GM12878 (cell line): ENCODE data around the gene IL32. TPM values are rescaled to one million over a fixed set of nuclear protein-coding genes. Genes with fewer than 3 reads are reported as not detected.

Source experiments
- ATAC-seq: fragments of 200-7000 bp; cut with Tn5 transposase; 3 replicates; pipeline ENCODE4 v1.9.1; 2020; ENCODE audit warnings: mild to moderate bottlenecking, moderate library complexity
- BruUV-seq: library from RNA; stranded (reverse); fragments of 400-500 nt; replicated peaks from 2 replicates; lab custom pipeline; 2021; lab: Mats Ljungman, UMichigan
- CTCF ChIA-PET: fragments of 300-600 bp; sonication (Branson Sonifier 250); formaldehyde crosslinking; extraction: SDS; loops from one replicate; lab custom pipeline; 2021; ENCODE audit warnings: inconsistent platforms; lab: Yijun Ruan, JAX
- POLR2A ChIA-PET: fragments of 350-600 bp; formaldehyde crosslinking; extraction: SDS; loops from one replicate; lab custom pipeline; 2021; ENCODE audit warnings: inconsistent platforms; lab: Charles Lee
- RAD21 ChIA-PET: fragments of 300-600 bp; sonication (Branson Sonifier 250); formaldehyde crosslinking; loops from one replicate; lab custom pipeline; 2023; ENCODE audit warnings: antibody characterized with exemption; ENCODE audit not compliant: unreplicated experiment; lab: Charles Lee
- SMC1A ChIA-PET: fragments of 300-600 bp; sonication (Branson Sonifier 250); formaldehyde crosslinking; loops from one replicate; lab custom pipeline; 2023; ENCODE audit not compliant: unreplicated experiment, uncharacterized antibody; lab: Charles Lee
- DNase-seq: peaks from one replicate; pipeline ENCODE4 v3.0.0-alpha.2; 2011; ENCODE audit warnings: low read depth, low spot score
- FAIRE-seq: peaks from 3 replicates; lab custom pipeline; 2011; peaks lifted over from hg19 to GRCh38; lab: Jason Lieb, UNC
- H2AFZ ChIP-seq: 2 replicates; pipeline ENCODE4 v1.6.0; 2011; ENCODE audit warnings: low read depth, low read length, control low read depth; ENCODE audit not compliant: control insufficient read depth
- H3K27ac ChIP-seq: 2 replicates; pipeline ENCODE4 v1.5.1; 2011; ENCODE audit warnings: control low read depth; ENCODE audit not compliant: control insufficient read depth, insufficient read depth
- H3K27me3 ChIP-seq, 2 experiments: replicated peaks in 1 of 2; 2 replicates each; pipeline versions ENCODE4 v1.6.0 to v1.6.1; 2011; ENCODE audit warnings: low read length in 1 of 2; ENCODE audit not compliant: control insufficient read depth in 2 of 2, insufficient read depth in 2 of 2
- H3K36me3 ChIP-seq, 2 experiments: 2 replicates each; pipeline ENCODE4 v1.5.1; 2011; ENCODE audit warnings: low read length in 1 of 2; ENCODE audit not compliant: control insufficient read depth in 2 of 2, insufficient read depth in 2 of 2
- H3K4me1 ChIP-seq: 2 replicates; pipeline ENCODE4 v1.6.1; 2011; ENCODE audit warnings: mild to moderate bottlenecking, low read length, moderate library complexity, mixed read lengths; ENCODE audit not compliant: control insufficient read depth, insufficient read depth
- H3K4me2 ChIP-seq: 2 replicates; pipeline ENCODE4 v1.6.0; 2011; ENCODE audit warnings: control low read depth; ENCODE audit not compliant: control insufficient read depth, insufficient read depth
- H3K4me3 ChIP-seq: fragments of 200-600 bp; sonication (generic); 2 replicates; pipeline ENCODE4 v1.5.1; 2016
- H3K79me2 ChIP-seq: 2 replicates; pipeline ENCODE4 v1.6.0; 2011; ENCODE audit warnings: low read length; ENCODE audit not compliant: control insufficient read depth, insufficient read depth
- H3K9ac ChIP-seq: 2 replicates; pipeline ENCODE4 v1.8.0; 2011; ENCODE audit warnings: low read length, control low read depth, mixed read lengths; ENCODE audit not compliant: control insufficient read depth, insufficient read depth
- H3K9me3 ChIP-seq: replicated peaks from 3 replicates; pipeline ENCODE4 v1.5.1; 2011; ENCODE audit warnings: mild to moderate bottlenecking, low read length; ENCODE audit not compliant: control insufficient read depth, insufficient read depth
- H4K20me1 ChIP-seq: 2 replicates; pipeline ENCODE4 v1.6.0; 2011; ENCODE audit not compliant: control insufficient read depth, insufficient read depth
- CHD4 ChIP-seq: fragments of 200-600 bp; sonication (generic); IDR thresholded peaks from 2 replicates; pipeline ENCODE4 v1.6.1; 2016; ENCODE audit warnings: mild to moderate bottlenecking
- CTCF ChIP-seq, 3 experiments: IDR thresholded peaks in 2 of 3; conservative IDR thresholded peaks in 1 of 3; 2 replicates each; pipeline ENCODE4 v1.5.1; 2011; ENCODE audit warnings: low read depth in 3 of 3, low read length in 3 of 3, mild to moderate bottlenecking in 3 of 3, control low read depth in 2 of 3, moderate library complexity in 2 of 3, inconsistent platforms in 1 of 3, mixed read lengths in 1 of 3; ENCODE audit not compliant: control insufficient read depth in 2 of 3, insufficient read depth in 1 of 3; ENCODE audit errors: extremely low read depth in 1 of 3
- DPF2 ChIP-seq: fragments of 450-650 bp; IDR thresholded peaks from 2 replicates; pipeline ENCODE4 v1.6.1; 2017; ENCODE audit warnings: mild to moderate bottlenecking
- ELK1 ChIP-seq: IDR thresholded peaks from 2 replicates; pipeline ENCODE4 v1.6.1; 2012; ENCODE audit warnings: low read depth, low read length, improper control_type of control experiment
- FOXK2 ChIP-seq: fragments of 450-650 bp; IDR thresholded peaks from 2 replicates; pipeline ENCODE4 v1.6.1; 2017; ENCODE audit warnings: mild to moderate bottlenecking, moderate library complexity
- HCFC1 ChIP-seq: fragments of 150-350 bp; IDR thresholded peaks from 2 replicates; pipeline ENCODE4 v1.6.1; 2014; ENCODE audit warnings: low read length
- IRF5 ChIP-seq: fragments of 450-650 bp; IDR thresholded peaks from 2 replicates; pipeline ENCODE4 v1.6.1; 2017; ENCODE audit warnings: borderline replicate concordance
- MXI1 ChIP-seq: fragments of 150-350 bp; IDR thresholded peaks from 2 replicates; pipeline ENCODE4 v1.6.1; 2011; ENCODE audit warnings: low read depth, mild to moderate bottlenecking, inconsistent platforms, low read length, improper control_type of control experiment
- RCOR1 ChIP-seq: conservative IDR thresholded peaks from 2 replicates; pipeline ENCODE4 v1.6.1; 2012; ENCODE audit warnings: low read depth, low read length, improper control_type of control experiment
- RELB ChIP-seq: fragments of 450-650 bp; IDR thresholded peaks from 2 replicates; pipeline ENCODE4 v1.6.1; 2017; ENCODE audit warnings: low read depth, mild to moderate bottlenecking, moderate library complexity
- RUNX3 ChIP-seq: IDR thresholded peaks from 2 replicates; pipeline ENCODE4 v1.6.1; 2012; ENCODE audit warnings: low read length, inconsistent platforms
- SMARCA5 ChIP-seq: fragments of 450-650 bp; IDR thresholded peaks from 2 replicates; pipeline ENCODE4 v1.6.1; 2017; ENCODE audit warnings: mild to moderate bottlenecking
- SREBF1 ChIP-seq: IDR thresholded peaks from 2 replicates; pipeline ENCODE4 v1.6.1; 2012; ENCODE audit warnings: mild to moderate bottlenecking, low read length
- SUZ12 ChIP-seq: fragments of 200-600 bp; sonication (generic); IDR thresholded peaks from one replicate; pipeline ENCODE4 v1.6.1; 2018; ENCODE audit warnings: antibody characterized with exemption, mild to moderate bottlenecking; ENCODE audit not compliant: unreplicated experiment
- ZNF207 ChIP-seq: fragments of 450-650 bp; IDR thresholded peaks from 2 replicates; pipeline ENCODE4 v1.6.1; 2014; ENCODE audit warnings: antibody characterized with exemption, mild to moderate bottlenecking, borderline replicate concordance
- WGBS: methylation state at CpG from one replicate; pipeline ENCODE4 v1.1.6; 2016; ENCODE audit warnings: low lambda C conversion rate; ENCODE audit not compliant: insufficient replicate concordance, insufficient coverage; ENCODE audit errors: missing lambda C conversion rate; 5-methylcytosine and 5-hydroxymethylcytosine counted together
- in situ Hi-C: fragments of 300-500 bp; cut with MboI; formaldehyde crosslinking; loops from 9 replicates; pipeline ENCODE4 v1.14.3; 2018; ENCODE audit warnings: mixed read lengths
- intact Hi-C: fragments of 100-400 bp; cut with micrococcal nuclease; formaldehyde crosslinking; loops from one replicate; pipeline ENCODE4 v1.14.2; 2022; ENCODE audit not compliant: unreplicated experiment
- polyA plus RNA-seq, 11 experiments: library from polyadenylated mRNA; depleted of rRNA in 4 of 11; unstranded in 6 of 11; stranded (reverse) in 5 of 11; fragments of >200 nt; fragmentation: Nextera tagmentation in 4 of 11; fragmentation: Illumina TruSeq in 1 of 11; extraction: Ambion mirVana in 4 of 11; extraction: Trizol in 1 of 11; gene quantifications; 1 replicate in 1 of 11; 2 replicates in 10 of 11; pipeline versions ENCODE4 v1.2.1 to v1.2.3, GENCODE V29; 2011 to 2016; ENCODE audit warnings: inconsistent platforms in 2 of 11, missing spikeins in 2 of 11, low read depth in 1 of 11
- total RNA-seq, 4 experiments: library from RNA; depleted of rRNA in 3 of 4; stranded (reverse); fragments of >200 nt in 3 of 4; fragmentation: Illumina TruSeq in 1 of 4; extraction: Trizol in 1 of 4; gene quantifications; 2 replicates each; pipeline versions ENCODE4 v1.2.1 to v1.2.3, GENCODE V29; 2013 to 2021

IL32 gene
- total and polyA plus RNA-seq, 10 of the 15 experiments (the other 5 are each of a cell fraction or from before 2014, with no cell fraction given) = 27.0 to 122 (median 55.8) TPM

- no peak for TF ChIP-seq ELK1
- no peak for TF ChIP-seq RCOR1
- TF ChIP-seq IRF5 = no peak
- no peak for TF ChIP-seq MXI1
- TF ChIP-seq CTCF (IDR thresholded peaks at IDR 0.05 in 2 of 3, conservative IDR thresholded peaks at IDR 0.05 in 1 of 3; ENCODE audit: control insufficient read depth in 2 of 3, extremely low read depth in 1 of 3, insufficient read depth in 1 of 3, low read depth in 3 of 3, low read length in 3 of 3) = no peak
- no peak for TF ChIP-seq CHD4
- TF ChIP-seq HCFC1 = no peak
Observed at GRCh38 chr16:3049921-3050481, 15.4 kb upstream of the IL32 start (continued).

- ChIA-PET POLR2A (no interaction called here), RAD21 (no interaction called here), CTCF (interaction anchor here (3.7 to 5.6 kb wide), 3 partner anchors 9 to 22 kb away, joined by 18 to 28 read pairs (median 23); no protein-coding TSS in a partner anchor), SMC1A (no interaction called here)
- Histone ChIP-seq H3K9ac (no peak overlapping the region), H3K9me3 (no peaks in the 10 kb centered on the region), H4K20me1 (no peaks in the 10 kb centered on the region), H3K36me3 (no peaks in the 10 kb centered on the region), H3K27me3 (no peaks in the 10 kb centered on the region; a peak in 2 of 4 replicates), H3K4me3 (no peak overlapping the region), H3K27ac (no peak overlapping the region), H3K79me2 (no peaks in the 10 kb centered on the region), H3K4me1 (peaks cover 6% of the 10 kb centered on the region), H3K4me2 (no peak overlapping the region), H2AFZ (no peak overlapping the region)
- ATAC-seq (no peak), DNase-seq (no peak), FAIRE-seq (no peak)
- WGBS = 14% methylated on average over 5 of the region's 5 CpGs
- BruUV-seq = no TSS peak
- intact Hi-C loops = no loop called here
- in situ Hi-C loops = no loop called here
- TF ChIP-seq FOXK2 = no peak
- no peak for TF ChIP-seq RUNX3
- no peak for TF ChIP-seq RELB
- no peak for TF ChIP-seq SREBF1
- TF ChIP-seq ZNF207 = no peak
- no peak for TF ChIP-seq SMARCA5
- no peak for TF ChIP-seq SUZ12
- TF ChIP-seq DPF2 = no peak
Observed at GRCh38 chr16:3050487-3050886, 15.0 kb upstream of the IL32 start.
